Fibroblast of the aortic adventitia (primary cell): Measurements from ENCODE around the gene ROR2. TPM values are rescaled to one million over a fixed set of nuclear protein-coding genes. Genes with fewer than 3 reads are reported as not detected.
A peak's percentile ranks its signal among the peaks of the same experiment; 100 is the strongest.

ENCODE experiments used
- DNase-seq: peaks from one replicate; pipeline ENCODE4 v3.0.0-alpha.2; 2010; ENCODE audit warnings: low read depth
- H3K4me3 ChIP-seq: 2 replicates; pipeline ENCODE4 v1.5.1; 2011; ENCODE audit warnings: low read depth, mild to moderate bottlenecking, control low read depth, low read length, moderate library complexity
- total RNA-seq: library from RNA; depleted of rRNA; stranded (reverse); fragments of >200 nt; gene quantifications from 2 replicates; pipeline ENCODE4 v1.2.3, GENCODE V29; 2012; ENCODE audit warnings: low replicate concordance
- TF ChIP-seq, protein P1 (sequence below): IDR thresholded peaks from 2 replicates; pipeline ENCODE4 v1.5.1; 2011; ENCODE audit warnings: mild to moderate bottlenecking, low read length, control low read depth, inconsistent platforms; ENCODE audit not compliant: insufficient read depth

Gene ROR2
- total RNA-seq, 1 donor, result 13.0 TPM

GRCh38 chr9:91536211-91536691, 413.8 kb downstream of the ROR2 start:
- TF ChIP-seq, protein P1, sequence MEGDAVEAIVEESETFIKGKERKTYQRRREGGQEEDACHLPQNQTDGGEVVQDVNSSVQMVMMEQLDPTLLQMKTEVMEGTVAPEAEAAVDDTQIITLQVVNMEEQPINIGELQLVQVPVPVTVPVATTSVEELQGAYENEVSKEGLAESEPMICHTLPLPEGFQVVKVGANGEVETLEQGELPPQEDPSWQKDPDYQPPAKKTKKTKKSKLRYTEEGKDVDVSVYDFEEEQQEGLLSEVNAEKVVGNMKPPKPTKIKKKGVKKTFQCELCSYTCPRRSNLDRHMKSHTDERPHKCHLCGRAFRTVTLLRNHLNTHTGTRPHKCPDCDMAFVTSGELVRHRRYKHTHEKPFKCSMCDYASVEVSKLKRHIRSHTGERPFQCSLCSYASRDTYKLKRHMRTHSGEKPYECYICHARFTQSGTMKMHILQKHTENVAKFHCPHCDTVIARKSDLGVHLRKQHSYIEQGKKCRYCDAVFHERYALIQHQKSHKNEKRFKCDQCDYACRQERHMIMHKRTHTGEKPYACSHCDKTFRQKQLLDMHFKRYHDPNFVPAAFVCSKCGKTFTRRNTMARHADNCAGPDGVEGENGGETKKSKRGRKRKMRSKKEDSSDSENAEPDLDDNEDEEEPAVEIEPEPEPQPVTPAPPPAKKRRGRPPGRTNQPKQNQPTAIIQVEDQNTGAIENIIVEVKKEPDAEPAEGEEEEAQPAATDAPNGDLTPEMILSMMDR, result no peak
- DNase-seq, result peak; percentile 49
- H3K4me3 ChIP-seq, result no peak overlapping the region

- peak; percentile 22 for DNase-seq
- TF ChIP-seq, protein P1, result no peak
- H3K4me3 ChIP-seq, result no peak overlapping the region
Measured at GRCh38 chr9:91534374-91534773, 415.7 kb downstream of the ROR2 start.

DNA sequence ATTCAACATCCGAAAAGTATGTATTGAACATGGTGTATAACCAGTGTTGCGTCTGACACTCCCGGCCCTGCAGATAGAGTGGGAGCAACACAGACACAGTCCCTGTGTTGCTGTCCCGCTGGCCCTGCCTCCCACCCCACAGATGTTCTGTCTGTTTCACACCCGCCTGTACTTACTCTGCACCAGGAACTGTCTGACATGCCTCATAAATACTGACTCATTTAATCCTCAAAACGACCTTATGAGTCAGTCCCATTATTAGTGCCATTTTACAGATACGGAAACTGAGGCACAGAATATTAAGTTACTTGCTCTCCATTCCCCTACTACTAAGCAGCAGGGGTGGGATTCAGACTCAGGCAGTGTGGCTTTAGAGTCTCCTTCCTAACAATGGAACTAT, 416.6 kb downstream of the ROR2 start:
- TF ChIP-seq, protein P1, result no peak
- H3K4me3 ChIP-seq, result no peak overlapping the region
- no peak for DNase-seq

DNA sequence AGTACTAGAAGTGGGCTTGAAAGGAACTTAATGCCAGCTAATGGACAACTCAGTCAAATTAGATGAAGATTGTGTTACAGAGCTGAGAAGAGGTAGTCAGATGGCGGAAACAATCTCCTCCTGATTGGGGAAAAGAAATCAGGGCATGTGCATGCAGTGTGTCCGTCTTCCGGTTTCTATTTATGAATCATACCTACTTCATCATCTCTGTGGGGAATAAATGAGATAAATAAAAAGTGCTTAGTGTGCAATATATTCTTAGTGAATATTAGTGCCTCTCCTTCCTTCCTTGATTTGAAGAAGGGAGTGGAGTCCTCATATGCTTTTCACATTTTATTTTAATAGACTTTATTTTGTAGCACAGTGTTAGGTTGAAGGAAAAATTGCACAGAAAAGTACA, 417.7 kb downstream of the ROR2 start:
- DNase-seq, result peak; percentile 23
- H3K4me3 ChIP-seq, result no peak overlapping the region
- TF ChIP-seq, protein P1, result no peak

DNA sequence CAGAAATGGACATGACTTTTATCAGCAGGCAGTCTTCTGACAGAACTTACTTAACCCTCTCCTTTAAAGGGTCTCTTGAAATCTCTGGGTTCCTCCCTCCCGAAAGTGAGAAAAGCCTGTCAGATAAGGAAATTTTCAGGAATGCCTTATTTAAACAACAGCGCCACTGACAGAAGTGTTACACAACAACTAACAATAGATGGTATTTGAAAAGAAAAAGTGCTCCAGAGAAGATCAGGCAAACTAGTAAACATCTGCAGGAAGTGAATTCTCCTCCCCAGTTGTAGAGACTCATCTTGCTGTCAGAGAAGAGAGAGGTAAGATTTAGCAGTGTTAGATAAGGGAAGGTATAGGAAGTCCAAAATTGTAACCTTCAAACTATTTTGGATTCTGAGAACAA, 419.2 kb downstream of the ROR2 start:
- peak; percentile 64 for DNase-seq

DNA sequence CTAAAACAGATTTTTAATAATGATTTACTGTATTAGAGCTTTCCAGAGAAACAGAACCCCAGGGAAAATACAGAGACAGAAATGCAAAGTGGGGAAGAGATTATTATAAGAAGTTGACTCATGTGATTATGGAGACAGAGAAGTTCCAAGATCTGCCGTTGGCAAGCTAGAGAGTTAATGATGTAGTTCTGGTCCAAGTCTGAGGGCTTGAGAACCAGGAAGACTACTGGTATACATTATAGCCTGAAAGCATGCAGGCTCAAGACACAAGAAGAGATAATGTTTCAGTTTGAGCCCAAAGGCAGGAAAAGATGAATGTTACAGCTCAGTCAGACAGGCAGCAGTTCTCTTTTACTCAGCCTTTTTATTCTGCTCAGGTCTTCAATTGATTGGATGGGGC, 427.5 kb downstream of the ROR2 start:
- no peak overlapping the region for H3K4me3 ChIP-seq
- peak; percentile 85 for DNase-seq
- TF ChIP-seq, protein P1, result no peak

More for the DNA sequence above, 419.2 kb downstream of the ROR2 start:
- H3K4me3 ChIP-seq, result no peak overlapping the region
- TF ChIP-seq, protein P1, result no peak
